K562 (cell line): ENCODE measurements around the gene NELFA. TPM values are rescaled to one million over a fixed set of nuclear protein-coding genes. Genes with fewer than 3 reads are reported as not detected.

Experiments
- CREB1 ChIP-seq, 2 experiments: sonication (generic) in 1 of 2; formaldehyde crosslinking in 1 of 2; IDR thresholded peaks; 2 replicates each; pipeline versions ENCODE4 v1.6.1 to v1.8.0; 2012 to 2022; ENCODE audit warnings: inconsistent platforms in 1 of 2, mild to moderate bottlenecking in 1 of 2, missing genetic modification reagents in 1 of 2, moderate library complexity in 1 of 2
- EGR1 ChIP-seq: fragments of 450-650 bp; conservative IDR thresholded peaks from 2 replicates; pipeline ENCODE4 v1.6.1; 2017; ENCODE audit warnings: mild to moderate bottlenecking
- ELF4 ChIP-seq: fragments of 450-650 bp; formaldehyde crosslinking; IDR thresholded peaks from 2 replicates; pipeline ENCODE4 v1.4.0; 2022; ENCODE audit warnings: missing genetic modification characterization
- KDM4B ChIP-seq, 2 experiments: fragments of 450-650 bp in 1 of 2; sonication (generic) in 1 of 2; IDR thresholded peaks; 2 replicates each; pipeline ENCODE4 v1.6.1; 2016 to 2017; ENCODE audit warnings: borderline replicate concordance in 2 of 2, antibody characterized with exemption in 1 of 2, low read depth in 1 of 2, mild to moderate bottlenecking in 1 of 2
- MAFG ChIP-seq: fragments of 450-650 bp; conservative IDR thresholded peaks from 2 replicates; pipeline ENCODE4 v1.6.1; 2016; ENCODE audit warnings: missing genetic modification characterization, missing compliant biosample characterization
- NR2C1 ChIP-seq, 2 experiments: fragments of 450-650 bp; IDR thresholded peaks; 2 replicates each; pipeline ENCODE4 v1.6.1; 2017; ENCODE audit warnings: mild to moderate bottlenecking in 2 of 2, antibody characterized with exemption in 1 of 2, inconsistent platforms in 1 of 2, missing compliant biosample characterization in 1 of 2, missing genetic modification characterization in 1 of 2
- PML ChIP-seq: IDR thresholded peaks from 2 replicates; pipeline ENCODE4 v1.6.1; 2012; ENCODE audit warnings: low read length, inconsistent platforms
- RBM15 ChIP-seq: fragments of 200-400 bp; formaldehyde crosslinking; IDR thresholded peaks from 2 replicates; pipeline ENCODE4 v1.6.1; 2018; ENCODE audit warnings: mild to moderate bottlenecking, low read length, moderate library complexity; ENCODE audit not compliant: insufficient read depth
- RBM25 ChIP-seq: fragments of 200-400 bp; formaldehyde crosslinking; IDR thresholded peaks from 2 replicates; pipeline ENCODE4 v1.6.1; 2018; ENCODE audit warnings: low read length, low read depth, moderate library complexity; ENCODE audit not compliant: severe bottlenecking
- RFX5 ChIP-seq: IDR thresholded peaks from 2 replicates; pipeline ENCODE4 v1.6.1; 2011; ENCODE audit warnings: low read depth, mild to moderate bottlenecking, improper control_type of control experiment, low read length
- SMAD4 ChIP-seq: fragments of 250-450 bp; sonication (Bioruptor Pico); conservative IDR thresholded peaks from 2 replicates; pipeline ENCODE4 v1.8.0; 2021; ENCODE audit warnings: inconsistent platforms, mild to moderate bottlenecking, moderate library complexity
- SRF ChIP-seq, 2 experiments: fragments of 250-450, 450-650 bp in 1 of 2; sonication (Bioruptor Pico) in 1 of 2; sonication (generic) in 1 of 2; formaldehyde crosslinking; IDR thresholded peaks; 2 replicates each; pipeline versions ENCODE4 v1.5.0 to v1.5.1; 2020 to 2022; ENCODE audit warnings: mild to moderate bottlenecking in 1 of 2, missing genetic modification reagents in 1 of 2
- SRSF9 ChIP-seq: fragments of 200-400 bp; formaldehyde crosslinking; IDR thresholded peaks from 2 replicates; pipeline ENCODE4 v1.6.1; 2017; ENCODE audit warnings: low read depth, low read length, borderline replicate concordance
- STAG1 ChIP-seq: sonication (generic); formaldehyde crosslinking; IDR thresholded peaks from 2 replicates; pipeline ENCODE4 v1.5.0; 2020; ENCODE audit warnings: missing genetic modification reagents, borderline replicate concordance
- TBP ChIP-seq: optimal IDR thresholded peaks from 2 replicates; pipeline ENCODE3; 2011; ENCODE audit warnings: low read depth, low read length, improper control_type of control experiment
- ZNF23 ChIP-seq: fragments of 250-450 bp; sonication (Bioruptor Pico); IDR thresholded peaks from 2 replicates; pipeline ENCODE4 v1.4.0; 2020; ENCODE audit warnings: mild to moderate bottlenecking
- polyA plus RNA-seq, 8 experiments: library from polyadenylated mRNA; depleted of rRNA in 4 of 8; stranded (reverse) in 5 of 8; unstranded in 3 of 8; fragments of >200 nt; fragmentation: Nextera tagmentation in 2 of 8; fragmentation: Illumina TruSeq in 1 of 8; extraction: Ambion mirVana in 2 of 8; extraction: Trizol in 1 of 8; gene quantifications; 2 replicates each; pipeline versions ENCODE4 v1.2.1 to v1.2.3, GENCODE V29; 2011 to 2014; ENCODE audit warnings: inconsistent platforms in 1 of 8, missing spikeins in 1 of 8
- total RNA-seq, 7 experiments: library from RNA; depleted of rRNA in 6 of 7; stranded (reverse); fragments of >200 nt in 6 of 7; fragmentation: Illumina TruSeq in 2 of 7; extraction: Trizol in 2 of 7; gene quantifications; 2 replicates each; pipeline versions ENCODE4 v1.2.1 to v1.2.3, GENCODE V29; 2011 to 2021; ENCODE audit warnings: low replicate concordance in 1 of 7
- TF ChIP-seq, protein P1 (sequence below): fragments of 450-650 bp; IDR thresholded peaks from 2 replicates; pipeline ENCODE4 v1.6.1; 2016; ENCODE audit warnings: borderline replicate concordance
- TF ChIP-seq, protein P2 (sequence below): IDR thresholded peaks from 3 replicates; pipeline ENCODE4 v1.6.1; 2011; ENCODE audit warnings: borderline replicate concordance, mild to moderate bottlenecking; ENCODE audit not compliant: insufficient read length, insufficient read depth
- TF ChIP-seq, protein P3 (sequence below): sonication (generic); formaldehyde crosslinking; IDR thresholded peaks from 2 replicates; pipeline ENCODE4 v1.8.1; 2023; ENCODE audit warnings: mild to moderate bottlenecking, missing genetic modification reagents
- TF ChIP-seq, protein P4 (sequence below): fragments of 450-650 bp; IDR thresholded peaks from 2 replicates; pipeline ENCODE4 v1.6.1; 2016; ENCODE audit warnings: low read depth, mild to moderate bottlenecking, moderate library complexity

NELFA gene
- total and polyA plus RNA-seq, 9 of the 15 experiments (the other 6 are each of a cell fraction or from before 2014, with no cell fraction given), result 0.76 to 59.6 (median 14.8) TPM

DNA sequence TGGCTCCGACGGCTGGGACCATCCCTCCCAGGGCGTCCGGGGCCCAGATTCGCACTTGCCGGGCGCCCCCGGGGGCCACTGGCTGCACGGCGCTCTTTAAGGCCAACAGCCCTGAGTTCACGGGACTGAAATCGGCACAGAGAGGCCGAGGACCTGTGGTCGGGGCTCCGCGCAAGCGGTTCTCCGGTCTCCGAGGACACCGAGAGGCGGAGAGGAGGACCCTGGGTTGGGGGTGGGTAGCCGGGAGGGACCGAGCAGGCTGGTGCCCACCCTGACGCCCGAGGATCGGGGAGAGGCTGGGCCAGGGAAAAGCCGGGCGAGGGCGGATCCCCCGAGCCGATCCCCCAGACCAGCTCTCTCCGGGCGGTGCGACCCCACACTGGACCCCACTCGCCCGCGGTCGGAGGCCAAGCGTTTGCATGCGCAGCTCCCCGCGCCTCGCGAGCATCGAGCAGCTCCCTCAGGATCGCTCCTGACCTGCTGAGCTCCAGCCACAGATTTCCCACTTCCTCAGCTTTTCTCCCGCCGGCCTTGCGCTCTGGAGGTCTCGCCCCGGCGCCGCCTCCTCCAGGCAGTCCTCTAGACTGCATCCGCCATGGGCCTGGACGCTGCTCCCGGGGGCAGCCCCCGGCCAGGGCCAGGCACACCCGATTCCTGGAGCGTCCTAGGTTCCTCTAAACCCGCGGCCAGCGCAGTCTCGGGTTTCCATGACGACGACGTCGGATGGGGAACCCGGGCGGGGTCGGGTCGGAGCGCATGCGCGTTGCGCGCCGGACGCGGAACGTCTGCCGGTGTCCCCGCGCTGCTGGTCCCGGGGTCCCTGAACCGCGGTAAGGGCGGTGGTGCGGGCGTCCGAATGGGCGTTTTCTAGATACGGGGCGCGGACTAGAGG, 32.7 kb upstream of the NELFA start (continued):
- TF ChIP-seq KDM4B (IDR thresholded peaks at IDR 0.05; ENCODE audit: borderline replicate concordance in 2 of 2, low read depth in 1 of 2), result no peak
- TF ChIP-seq SRF (CRISPR knock-in tag; IDR thresholded peaks at IDR 0.05), result no peak
- no peak for TF ChIP-seq SRSF9
- TF ChIP-seq PML, result no peak
- TF ChIP-seq, protein P1, sequence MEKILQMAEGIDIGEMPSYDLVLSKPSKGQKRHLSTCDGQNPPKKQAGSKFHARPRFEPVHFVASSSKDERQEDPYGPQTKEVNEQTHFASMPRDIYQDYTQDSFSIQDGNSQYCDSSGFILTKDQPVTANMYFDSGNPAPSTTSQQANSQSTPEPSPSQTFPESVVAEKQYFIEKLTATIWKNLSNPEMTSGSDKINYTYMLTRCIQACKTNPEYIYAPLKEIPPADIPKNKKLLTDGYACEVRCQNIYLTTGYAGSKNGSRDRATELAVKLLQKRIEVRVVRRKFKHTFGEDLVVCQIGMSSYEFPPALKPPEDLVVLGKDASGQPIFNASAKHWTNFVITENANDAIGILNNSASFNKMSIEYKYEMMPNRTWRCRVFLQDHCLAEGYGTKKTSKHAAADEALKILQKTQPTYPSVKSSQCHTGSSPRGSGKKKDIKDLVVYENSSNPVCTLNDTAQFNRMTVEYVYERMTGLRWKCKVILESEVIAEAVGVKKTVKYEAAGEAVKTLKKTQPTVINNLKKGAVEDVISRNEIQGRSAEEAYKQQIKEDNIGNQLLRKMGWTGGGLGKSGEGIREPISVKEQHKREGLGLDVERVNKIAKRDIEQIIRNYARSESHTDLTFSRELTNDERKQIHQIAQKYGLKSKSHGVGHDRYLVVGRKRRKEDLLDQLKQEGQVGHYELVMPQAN, result no peak
- TF ChIP-seq RBM25, result peak; percentile 92
- no peak for TF ChIP-seq TBP
- peak; percentile 16; the same call in 1 of the 2 replicates for TF ChIP-seq SMAD4
- no peak for TF ChIP-seq MAFG (tag)
- no peak for TF ChIP-seq ELF4
- TF ChIP-seq EGR1, result no peak
- TF ChIP-seq, protein P2, sequence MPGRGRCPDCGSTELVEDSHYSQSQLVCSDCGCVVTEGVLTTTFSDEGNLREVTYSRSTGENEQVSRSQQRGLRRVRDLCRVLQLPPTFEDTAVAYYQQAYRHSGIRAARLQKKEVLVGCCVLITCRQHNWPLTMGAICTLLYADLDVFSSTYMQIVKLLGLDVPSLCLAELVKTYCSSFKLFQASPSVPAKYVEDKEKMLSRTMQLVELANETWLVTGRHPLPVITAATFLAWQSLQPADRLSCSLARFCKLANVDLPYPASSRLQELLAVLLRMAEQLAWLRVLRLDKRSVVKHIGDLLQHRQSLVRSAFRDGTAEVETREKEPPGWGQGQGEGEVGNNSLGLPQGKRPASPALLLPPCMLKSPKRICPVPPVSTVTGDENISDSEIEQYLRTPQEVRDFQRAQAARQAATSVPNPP, result no peak
- no peak for TF ChIP-seq RFX5
- TF ChIP-seq, protein P3, sequence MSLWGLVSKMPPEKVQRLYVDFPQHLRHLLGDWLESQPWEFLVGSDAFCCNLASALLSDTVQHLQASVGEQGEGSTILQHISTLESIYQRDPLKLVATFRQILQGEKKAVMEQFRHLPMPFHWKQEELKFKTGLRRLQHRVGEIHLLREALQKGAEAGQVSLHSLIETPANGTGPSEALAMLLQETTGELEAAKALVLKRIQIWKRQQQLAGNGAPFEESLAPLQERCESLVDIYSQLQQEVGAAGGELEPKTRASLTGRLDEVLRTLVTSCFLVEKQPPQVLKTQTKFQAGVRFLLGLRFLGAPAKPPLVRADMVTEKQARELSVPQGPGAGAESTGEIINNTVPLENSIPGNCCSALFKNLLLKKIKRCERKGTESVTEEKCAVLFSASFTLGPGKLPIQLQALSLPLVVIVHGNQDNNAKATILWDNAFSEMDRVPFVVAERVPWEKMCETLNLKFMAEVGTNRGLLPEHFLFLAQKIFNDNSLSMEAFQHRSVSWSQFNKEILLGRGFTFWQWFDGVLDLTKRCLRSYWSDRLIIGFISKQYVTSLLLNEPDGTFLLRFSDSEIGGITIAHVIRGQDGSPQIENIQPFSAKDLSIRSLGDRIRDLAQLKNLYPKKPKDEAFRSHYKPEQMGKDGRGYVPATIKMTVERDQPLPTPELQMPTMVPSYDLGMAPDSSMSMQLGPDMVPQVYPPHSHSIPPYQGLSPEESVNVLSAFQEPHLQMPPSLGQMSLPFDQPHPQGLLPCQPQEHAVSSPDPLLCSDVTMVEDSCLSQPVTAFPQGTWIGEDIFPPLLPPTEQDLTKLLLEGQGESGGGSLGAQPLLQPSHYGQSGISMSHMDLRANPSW (CRISPR knock-in tag), result no peak
- no peak; the same call in 1 of the 2 replicates for TF ChIP-seq STAG1 (CRISPR knock-in tag)
- TF ChIP-seq RBM15, result no peak
- no peak for TF ChIP-seq NR2C1 (IDR thresholded peaks at IDR 0.05)
- no peak for TF ChIP-seq NR2C1 (tag; IDR thresholded peaks at IDR 0.05)
- TF ChIP-seq, protein P4, sequence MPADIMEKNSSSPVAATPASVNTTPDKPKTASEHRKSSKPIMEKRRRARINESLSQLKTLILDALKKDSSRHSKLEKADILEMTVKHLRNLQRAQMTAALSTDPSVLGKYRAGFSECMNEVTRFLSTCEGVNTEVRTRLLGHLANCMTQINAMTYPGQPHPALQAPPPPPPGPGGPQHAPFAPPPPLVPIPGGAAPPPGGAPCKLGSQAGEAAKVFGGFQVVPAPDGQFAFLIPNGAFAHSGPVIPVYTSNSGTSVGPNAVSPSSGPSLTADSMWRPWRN, result no peak
- no peak for TF ChIP-seq ZNF23
- no peak for TF ChIP-seq CREB1 (IDR thresholded peaks at IDR 0.05)
- no peak for TF ChIP-seq CREB1 (CRISPR knock-in tag; IDR thresholded peaks at IDR 0.05)
